HFF-Myc (cell line): ENCODE data around the gene SRRM5.
"Not testable (repeated sequence)": the region's sequence is repeated elsewhere in the genome, so short reads cannot be mapped to it uniquely, and the experiment has no call there.

Experiments used
- DNase-seq: peaks from one replicate; pipeline ENCODE4 v3.0.0-alpha.2; 2011; ENCODE audit warnings: low read depth; ENCODE audit errors: extremely low read depth
- H3K4me3 ChIP-seq: replicated peaks from 2 replicates; pipeline ENCODE4 v1.5.1; 2011; ENCODE audit warnings: low read depth, mild to moderate bottlenecking, control low read depth, low read length
- TF ChIP-seq, protein P1 (sequence below): IDR thresholded peaks from 2 replicates; pipeline ENCODE4 v1.5.1; 2012; ENCODE audit warnings: mild to moderate bottlenecking, low read depth, low read length, control low read depth; ENCODE audit errors: missing control alignments

Gene SRRM5

DNA sequence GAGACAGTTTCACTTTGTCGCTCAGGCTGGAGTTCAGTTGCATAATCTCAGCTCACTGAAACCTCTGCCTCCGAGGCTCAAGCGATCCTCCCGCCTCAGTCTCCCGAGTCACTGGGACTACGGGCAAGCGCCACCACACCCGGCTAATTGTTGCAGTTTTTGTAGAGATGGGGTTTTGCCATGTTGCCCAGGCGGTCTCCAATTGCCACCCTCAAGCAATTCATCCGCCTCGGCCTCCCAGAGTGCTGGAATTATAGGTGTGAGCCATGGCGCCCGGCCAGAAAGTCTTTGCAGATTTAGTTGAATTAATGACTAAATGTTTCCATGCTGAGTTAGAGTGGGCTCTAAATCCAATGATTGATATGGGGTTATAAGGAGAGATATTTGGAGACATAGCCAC is 32.3 kb downstream of the SRRM5 start:
- no peak overlapping the region for H3K4me3 ChIP-seq
- DNase-seq, result no peak
- TF ChIP-seq, protein P1, sequence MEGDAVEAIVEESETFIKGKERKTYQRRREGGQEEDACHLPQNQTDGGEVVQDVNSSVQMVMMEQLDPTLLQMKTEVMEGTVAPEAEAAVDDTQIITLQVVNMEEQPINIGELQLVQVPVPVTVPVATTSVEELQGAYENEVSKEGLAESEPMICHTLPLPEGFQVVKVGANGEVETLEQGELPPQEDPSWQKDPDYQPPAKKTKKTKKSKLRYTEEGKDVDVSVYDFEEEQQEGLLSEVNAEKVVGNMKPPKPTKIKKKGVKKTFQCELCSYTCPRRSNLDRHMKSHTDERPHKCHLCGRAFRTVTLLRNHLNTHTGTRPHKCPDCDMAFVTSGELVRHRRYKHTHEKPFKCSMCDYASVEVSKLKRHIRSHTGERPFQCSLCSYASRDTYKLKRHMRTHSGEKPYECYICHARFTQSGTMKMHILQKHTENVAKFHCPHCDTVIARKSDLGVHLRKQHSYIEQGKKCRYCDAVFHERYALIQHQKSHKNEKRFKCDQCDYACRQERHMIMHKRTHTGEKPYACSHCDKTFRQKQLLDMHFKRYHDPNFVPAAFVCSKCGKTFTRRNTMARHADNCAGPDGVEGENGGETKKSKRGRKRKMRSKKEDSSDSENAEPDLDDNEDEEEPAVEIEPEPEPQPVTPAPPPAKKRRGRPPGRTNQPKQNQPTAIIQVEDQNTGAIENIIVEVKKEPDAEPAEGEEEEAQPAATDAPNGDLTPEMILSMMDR, result no peak

DNA sequence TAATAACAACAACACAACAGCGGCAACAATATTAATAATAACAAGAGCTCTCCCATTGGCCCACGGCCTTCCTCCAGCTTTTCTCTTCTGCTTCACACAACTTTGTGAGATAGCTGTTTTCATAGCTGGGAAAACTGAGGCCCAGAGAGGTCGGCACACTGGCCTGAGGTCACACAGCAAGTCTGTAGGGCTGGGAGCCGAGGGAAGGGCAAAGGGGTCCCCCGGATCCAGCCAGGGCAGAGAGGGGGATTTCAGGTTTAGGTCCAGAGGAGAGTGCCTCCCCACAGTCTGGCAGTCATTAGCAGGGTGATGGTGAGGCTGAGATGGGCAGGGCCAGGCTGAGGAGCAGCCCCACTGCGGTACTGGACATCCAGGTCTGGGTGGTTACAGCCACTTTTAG is 36.7 kb downstream of the SRRM5 start:
- TF ChIP-seq, protein P1, result no peak
- H3K4me3 ChIP-seq, result no peak overlapping the region
- no peak for DNase-seq

DNA sequence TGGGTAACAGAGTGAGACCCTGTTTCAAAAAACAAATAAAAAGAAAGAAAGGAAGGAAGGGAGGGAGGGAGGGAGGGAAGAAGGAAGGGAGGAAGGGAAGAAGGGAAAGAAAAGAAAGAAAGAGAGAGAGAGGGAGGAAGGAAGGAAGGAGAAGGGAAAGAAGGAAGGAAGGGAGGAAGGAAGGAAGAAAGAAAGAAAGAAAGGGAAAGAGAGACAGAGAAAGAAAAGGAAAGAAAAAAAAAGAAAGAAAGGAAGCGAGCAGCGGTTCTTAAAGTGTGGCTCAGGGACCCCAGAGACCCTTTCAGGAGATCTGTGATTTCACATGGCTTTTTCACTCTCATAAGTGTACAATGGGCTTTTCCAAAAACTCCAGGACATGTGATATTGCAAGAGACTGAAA is 37.6 kb downstream of the SRRM5 start:
- H3K4me3 ChIP-seq, result no peak overlapping the region
- no peak for DNase-seq
- TF ChIP-seq, protein P1, result no peak

DNA sequence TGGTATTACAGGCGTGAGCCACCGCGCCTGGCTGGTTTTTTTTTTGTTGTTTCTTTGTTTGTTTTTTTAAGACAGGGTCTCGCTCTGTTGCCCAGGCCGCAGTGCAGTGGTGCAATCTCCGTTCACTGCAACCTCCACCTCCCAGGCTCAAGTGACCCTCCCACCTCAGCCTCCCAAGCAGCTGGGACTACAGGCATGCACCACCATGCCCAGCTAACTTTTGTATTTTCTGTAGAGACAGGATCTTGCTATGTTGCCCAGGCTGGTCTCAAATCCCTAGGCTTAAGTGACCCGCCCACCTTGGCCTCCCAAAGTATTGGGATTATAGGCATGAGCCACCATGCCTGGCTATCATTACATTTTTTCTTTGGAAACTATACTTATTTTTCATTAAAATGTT is 38.4 kb downstream of the SRRM5 start:
- H3K4me3 ChIP-seq, DNase-seq: not testable (repeated sequence)

DNA sequence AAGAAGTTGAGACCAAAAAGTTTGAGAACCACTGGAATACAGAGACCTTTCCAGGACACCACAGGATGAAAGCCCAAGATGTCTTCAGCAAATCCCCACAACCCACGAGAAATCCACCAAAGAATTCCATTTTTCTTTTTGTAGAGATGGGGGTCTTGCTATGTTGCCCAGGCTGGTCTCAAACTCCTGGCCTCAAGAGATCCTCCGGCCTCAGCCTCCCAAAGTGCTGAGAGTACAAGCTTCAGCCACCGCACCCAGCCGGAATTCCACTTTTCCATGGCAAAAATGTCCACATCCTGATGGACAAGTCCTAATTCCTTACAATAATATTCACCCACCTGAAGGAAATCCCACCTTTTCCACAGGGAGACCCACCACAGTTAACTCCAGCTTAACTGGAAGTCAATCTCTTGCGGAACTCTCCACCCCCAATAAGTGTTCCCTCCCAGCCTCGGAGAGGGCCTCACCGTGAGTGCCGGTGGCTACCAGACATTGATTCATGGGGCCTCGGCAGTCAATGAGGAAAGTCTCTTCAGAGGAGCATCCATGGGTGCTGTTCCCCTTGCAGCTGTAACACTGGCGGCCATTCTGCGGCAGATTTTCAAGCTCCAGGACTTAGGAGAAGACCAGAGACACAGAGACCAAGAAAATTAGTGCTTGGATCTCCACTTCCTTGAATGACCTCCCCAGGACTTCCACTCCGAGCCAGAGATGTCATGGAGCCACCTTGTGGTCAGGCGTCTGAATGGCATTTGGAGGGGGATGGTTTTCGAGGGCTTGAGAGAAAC is 40.1 kb downstream of the SRRM5 start:
- peak; percentile 38 for DNase-seq
- TF ChIP-seq, protein P1, result peak; percentile 88
- no peak overlapping the region for H3K4me3 ChIP-seq

DNA sequence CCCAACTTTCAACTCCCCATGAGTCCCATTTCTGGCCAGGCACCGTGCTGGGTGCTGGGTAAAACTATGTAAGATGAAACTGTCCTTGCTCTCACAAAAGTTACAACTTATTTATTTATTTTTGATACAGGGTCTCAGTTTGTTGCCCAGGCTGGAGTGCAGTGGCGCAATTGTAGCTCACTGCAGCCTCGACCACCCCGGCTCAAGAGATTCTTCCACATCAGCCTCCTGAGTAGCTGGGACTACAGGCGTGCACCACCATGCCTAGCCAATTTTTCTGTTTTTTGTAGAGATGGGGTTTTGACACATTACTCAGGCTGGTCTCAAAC is 40.6 kb downstream of the SRRM5 start:
- DNase-seq, result no peak
- TF ChIP-seq, protein P1, result no peak
- no peak overlapping the region for H3K4me3 ChIP-seq

DNA sequence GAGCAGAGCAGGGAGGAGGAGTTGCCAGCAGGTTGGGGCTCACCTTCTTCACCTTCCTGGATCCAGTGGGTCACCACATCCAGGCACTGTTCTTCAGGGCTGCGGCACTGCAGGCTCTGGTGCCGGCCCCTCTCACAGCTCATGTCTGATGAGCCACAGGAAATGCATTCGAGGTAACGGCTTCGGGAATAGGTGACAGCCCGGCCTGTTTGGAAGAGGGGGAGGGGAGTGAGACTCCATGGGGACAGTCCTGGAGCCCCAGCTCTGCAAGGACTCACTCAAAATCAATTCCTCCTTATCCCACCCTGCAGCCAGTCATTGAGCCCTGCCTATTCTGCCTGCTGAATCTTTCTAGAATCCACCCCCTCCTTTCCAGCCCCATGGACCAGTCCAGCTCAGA is 44.5 kb downstream of the SRRM5 start:
- DNase-seq, result no peak
- no peak overlapping the region for H3K4me3 ChIP-seq
- TF ChIP-seq, protein P1, result no peak
